Amniotic epithelial cell (primary cell): Measurements from ENCODE around the gene TMEM52.
"Not testable (repeated sequence)": the region's sequence is repeated elsewhere in the genome, so short reads cannot be mapped to it uniquely, and the experiment has no call there.

Experiments
- DNase-seq: peaks from one replicate; pipeline ENCODE4 v3.0.0-alpha.2; 2010; ENCODE audit warnings: low read depth

Gene TMEM52

DNA sequence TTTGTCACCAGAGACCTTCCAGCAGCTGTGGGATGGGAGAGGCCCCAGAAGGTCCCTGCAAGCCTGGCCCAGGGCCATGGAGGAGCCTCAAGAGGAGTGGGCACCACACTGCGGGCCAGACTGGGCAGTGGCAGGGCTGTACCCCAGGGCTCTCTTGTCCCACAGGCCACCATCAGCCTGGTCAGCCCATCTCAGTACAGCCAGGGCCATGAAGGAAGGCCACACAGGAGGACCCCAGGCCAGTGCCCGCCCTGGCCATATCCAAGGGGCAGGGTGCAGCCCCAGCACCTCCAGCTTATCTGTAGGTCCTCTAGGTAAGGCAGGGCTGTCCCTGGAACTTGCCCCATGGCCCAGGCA lies 25.1 kb downstream of the TMEM52 start:
- DNase-seq = no peak

DNA sequence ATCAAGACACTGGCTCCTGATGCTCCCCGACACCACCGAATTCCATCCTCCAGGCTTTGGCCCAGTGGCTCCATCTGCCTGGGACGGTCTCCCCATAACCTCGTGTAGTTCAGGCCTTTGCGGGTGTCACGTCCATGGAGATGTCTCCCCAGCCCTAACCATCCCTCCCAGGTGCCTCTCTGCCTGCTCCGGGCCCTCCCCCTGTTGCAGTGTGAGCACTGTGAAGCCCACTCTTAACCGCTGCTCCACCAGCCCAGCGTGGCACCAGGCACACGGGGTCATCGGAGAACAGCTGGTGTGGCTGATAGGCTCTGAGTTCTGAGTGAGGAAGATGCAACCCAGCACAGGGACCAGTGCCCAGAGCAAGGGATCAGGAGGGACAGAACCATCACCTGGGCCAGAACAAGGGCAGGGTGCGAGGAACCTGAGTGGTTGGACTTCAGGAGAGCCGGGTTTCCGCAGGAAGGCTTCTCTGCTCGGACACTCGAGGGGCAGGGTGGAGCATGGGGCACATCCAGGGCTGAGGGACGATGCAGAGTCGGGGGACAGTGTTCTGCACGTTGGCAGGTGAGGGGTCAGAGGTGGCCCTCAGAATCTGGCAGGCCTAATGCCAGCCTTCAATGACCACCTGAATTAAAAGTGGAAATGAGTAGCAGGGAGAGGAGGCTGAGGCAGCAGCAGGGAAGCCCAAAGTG lies 25.6 kb downstream of the TMEM52 start:
- DNase-seq = no peak

DNA sequence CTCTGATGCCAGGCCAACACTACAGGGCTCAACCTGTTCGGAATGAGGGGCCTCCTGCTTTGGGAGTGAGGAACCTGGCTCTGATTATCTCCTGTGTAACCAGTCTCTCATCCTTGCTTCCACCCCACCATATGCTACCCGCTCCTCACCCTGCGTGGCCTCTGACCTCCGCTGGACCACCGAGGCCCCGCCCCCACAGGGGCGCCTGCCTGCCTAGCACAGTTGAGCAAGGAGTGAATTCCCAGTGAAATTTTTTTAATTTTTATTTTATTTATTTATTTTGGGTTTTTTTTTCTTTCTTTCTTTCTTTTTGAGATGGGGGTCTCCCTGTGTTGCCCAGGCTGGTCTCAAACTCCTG lies 26.3 kb downstream of the TMEM52 start:
- no peak for DNase-seq

DNA sequence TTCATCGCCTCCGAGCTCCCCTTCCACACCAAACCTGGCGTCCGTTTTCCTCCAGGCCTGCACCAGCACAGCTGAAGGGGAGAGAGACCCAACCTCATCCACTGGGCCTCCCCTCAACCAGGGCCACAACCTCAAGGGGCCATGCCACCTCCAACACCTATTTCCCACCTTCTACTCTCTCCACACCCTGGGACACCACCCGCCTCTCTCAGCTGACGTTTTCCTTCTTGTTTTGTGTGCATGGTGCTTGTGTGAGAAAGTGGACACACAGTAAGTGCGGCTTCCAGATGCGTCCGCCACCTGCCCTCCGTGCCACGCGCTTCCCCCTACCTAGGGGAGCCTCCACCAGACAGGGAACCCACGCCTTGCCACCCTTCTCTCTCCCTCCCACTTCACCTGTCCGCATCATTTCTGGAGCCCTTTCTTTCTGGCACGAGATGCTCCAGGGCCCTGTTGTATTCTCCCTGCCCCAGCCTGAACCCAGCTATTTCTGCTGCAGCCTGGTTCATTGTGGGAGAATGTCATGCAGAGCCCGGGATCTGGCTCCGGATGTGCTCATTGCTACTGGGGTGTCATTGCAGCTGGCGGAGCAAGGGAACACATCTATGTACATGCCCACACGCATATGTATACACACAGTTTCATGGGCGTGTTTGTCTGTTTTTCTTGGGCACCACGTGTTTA lies 26.9 kb downstream of the TMEM52 start:
- no peak for DNase-seq

DNA sequence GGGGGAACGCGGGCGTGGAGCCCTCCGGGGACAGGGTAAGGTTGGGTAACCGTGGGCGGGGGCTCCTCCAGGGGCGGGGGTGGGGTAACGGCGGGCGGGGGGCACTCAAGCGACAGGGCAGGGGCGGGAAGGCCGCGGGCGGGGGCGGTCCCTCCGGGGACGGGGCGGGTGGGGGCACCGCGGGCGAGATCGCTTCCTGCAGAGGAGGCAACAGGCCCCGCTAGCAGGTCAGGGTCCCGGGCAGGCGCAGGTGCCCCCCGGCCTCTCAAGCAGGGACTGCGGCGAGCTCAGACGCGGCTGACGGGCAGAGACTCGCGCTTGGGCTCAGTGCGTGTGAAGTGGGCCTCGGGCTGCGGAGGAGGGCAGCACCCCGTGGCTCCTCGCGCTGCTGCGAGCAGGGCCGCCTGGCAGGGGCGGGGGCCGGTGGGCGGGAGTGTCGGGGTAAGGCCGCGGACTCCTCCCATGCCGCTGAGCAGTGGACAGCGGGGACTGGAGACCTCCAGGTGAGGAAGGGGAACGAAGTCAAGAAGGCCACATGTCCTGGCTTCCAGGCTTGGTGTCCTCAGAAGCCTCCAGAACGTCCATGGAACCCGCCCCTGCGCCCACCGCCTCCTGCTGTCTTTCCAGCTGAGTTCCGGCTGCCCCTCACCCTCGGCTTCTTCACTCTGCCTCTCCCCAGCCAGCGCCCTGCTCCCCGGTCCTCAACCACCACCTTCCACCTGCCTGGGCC lies 27.6 kb downstream of the TMEM52 start:
- DNase-seq = peak; percentile 46

DNA sequence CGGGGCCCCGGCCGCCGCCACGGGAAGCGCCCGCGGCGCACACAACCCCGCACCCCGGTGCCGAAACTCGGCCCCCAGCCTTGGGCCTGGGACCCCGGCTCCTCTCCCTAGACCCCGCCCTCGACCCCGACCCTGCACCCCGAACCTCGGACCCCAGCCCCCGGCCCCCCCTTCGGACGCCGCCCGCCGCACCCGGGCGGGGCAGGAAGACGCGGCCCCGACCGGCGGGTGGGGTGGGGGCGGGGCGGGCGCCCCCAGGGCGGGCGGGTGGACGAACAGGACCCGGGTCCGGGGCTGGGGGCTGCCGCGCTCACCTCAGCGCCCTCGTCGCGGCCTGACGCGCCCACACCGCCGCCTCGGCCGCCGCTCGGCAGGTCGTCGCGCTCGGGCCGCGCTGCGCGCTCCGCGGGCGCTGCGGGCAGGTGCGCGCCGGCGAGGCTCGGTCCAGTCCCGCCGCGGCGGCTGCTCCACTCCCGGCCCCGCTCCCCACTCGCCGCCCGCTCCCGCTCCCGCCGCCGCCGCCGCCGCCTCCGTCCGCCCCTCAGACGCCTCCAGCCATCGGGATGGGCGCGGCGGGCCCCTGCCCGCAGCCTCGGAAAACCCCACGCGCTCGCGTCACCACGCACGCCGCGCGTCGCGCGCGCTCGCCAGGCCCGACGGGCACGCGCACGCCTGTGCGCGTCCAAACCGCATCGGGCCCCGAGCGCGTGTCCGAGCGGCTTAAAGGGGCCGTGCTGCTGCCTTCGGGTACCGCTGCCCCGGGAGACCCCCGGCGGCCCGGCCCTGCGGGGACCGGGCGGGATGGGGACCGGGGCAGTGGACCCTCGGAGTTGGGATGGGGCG lies 28.4 kb downstream of the TMEM52 start, which contains the start of gene GNB1:
GNB1 (minus strand) TSS at position 582 of the 843 bp plus-strand sequence. CDS start 65,634 bp downstream, outside the sequence.
- peak; percentile 83 for DNase-seq

DNA sequence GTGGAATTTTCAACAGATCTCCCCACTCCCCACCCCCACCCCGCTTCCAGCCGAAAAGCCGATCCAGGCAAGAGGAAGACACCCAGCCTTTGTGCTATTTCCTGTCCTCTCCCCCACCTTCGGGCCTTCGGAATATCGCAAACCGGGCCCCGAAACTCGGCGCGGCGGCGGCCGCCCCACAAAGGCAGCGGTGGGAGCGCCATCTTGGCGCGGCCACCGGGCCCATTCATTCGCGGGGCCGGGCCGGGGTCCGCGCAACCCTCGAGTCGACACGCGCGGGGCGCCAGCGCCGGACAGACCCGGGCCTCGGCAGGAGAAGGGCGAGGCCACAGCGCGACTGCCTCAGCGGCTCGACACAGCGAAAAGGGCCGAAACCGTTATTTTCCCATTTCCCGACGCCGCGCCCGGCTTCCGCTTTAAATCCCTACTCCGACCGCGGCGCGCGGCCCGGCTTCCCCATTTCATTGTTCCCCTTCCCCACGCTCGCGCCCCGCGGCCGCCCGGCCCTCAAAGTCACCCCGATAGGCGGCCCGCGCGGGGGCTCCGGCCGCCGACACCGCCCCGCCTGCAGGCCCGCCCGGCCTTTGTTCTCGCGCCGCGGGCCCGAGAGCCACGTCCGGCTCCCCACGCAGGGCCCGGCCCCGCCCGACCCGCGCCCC lies 29.1 kb downstream of the TMEM52 start:
- peak; percentile 50 for DNase-seq

DNA sequence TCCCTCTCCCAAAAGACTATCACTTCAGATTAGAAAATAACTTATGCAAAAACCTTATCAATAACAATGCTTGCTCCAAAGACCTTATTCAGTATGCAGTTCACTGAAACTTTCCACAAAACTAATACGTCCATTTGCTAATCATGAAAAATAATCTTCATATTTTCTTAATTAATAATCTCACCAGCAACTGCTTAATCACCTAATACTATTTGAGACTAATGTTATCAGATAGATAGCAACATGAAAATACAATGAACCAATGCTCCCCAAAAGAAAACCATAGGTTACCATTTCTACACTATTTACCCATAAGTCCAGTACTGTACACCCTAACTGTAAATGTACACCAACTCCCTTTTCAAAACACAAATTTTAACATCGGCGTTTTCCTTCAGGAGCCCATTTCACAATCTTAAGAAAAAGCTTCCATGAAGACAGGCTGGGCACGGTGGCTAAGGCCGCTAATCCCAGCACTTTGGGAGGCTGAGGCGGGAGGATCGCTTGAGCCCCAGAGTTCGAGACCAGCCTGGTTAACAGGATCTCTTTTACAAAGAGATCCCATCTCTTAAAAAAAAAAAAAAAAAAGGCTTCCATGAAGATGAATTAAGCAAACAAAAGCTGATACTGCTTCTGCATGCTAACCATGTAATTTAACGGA lies 29.9 kb downstream of the TMEM52 start:
- peak; percentile 16 for DNase-seq

DNA sequence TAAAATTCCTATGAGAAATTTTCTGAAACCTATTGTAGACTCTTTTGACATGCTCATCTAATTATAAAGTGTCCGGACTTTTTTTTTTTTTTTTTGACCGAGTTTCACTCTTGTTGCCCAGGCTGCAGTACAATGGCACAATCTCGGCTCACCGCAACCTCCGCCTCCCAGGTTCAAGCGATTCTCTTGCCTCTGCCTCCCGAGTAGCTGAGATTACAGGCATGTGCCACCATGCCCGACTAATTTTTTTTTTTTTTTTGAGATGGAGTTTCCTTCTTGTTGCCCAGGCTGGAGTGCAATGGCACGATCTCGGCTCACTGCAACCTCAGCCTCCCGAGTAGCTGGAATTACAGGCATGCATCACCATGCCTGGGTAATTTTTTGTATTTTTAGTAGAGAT lies 35.2 kb downstream of the TMEM52 start:
- not testable (repeated sequence) for DNase-seq

DNA sequence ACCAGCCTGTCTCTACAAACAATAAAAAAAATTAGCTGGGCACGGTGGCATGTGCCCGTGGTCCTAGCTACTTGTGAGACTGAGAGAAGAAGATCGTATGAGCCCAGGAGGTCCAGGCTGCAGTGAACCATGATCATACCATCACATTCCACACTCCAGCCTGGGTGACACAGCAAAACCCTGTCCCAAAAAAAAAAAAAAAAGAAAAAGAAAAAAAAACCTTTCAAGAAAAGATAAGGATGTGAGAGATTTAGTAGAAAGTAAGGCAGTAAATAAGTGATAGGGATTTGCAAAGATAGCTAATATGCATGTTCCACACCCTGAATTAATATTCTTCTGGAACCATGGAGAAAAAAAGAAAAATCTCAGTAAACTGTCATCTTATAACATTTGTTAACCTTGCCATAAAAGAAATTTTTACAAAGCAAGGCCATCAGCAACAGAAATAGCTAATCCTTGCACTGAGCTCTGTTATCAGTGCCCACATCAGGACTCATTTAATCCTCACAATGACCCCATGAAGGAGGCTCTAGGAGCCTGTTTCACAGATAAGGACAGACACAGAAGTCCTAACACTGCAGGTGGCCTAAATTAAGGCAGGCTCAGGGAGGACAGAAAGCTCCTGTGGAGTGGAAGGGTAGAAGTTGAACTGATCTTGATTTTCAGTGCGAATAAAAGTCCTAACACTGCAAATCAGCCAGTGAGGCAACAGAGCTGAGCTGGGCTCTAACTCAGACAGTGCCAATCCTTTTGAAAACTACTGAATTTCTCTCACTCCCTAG lies 35.8 kb downstream of the TMEM52 start:
- DNase-seq = no peak

GRCh38 chr1:1881727-1882126 lies 37.4 kb downstream of the TMEM52 start:
- no peak for DNase-seq

- DNase-seq = no peak
These were observed 38.3 kb downstream of the TMEM52 start for GRCh38 chr1:1880617-1881312.

- no peak for DNase-seq
These were observed 39.1 kb downstream of the TMEM52 start for GRCh38 chr1:1879942-1880341.

DNA sequence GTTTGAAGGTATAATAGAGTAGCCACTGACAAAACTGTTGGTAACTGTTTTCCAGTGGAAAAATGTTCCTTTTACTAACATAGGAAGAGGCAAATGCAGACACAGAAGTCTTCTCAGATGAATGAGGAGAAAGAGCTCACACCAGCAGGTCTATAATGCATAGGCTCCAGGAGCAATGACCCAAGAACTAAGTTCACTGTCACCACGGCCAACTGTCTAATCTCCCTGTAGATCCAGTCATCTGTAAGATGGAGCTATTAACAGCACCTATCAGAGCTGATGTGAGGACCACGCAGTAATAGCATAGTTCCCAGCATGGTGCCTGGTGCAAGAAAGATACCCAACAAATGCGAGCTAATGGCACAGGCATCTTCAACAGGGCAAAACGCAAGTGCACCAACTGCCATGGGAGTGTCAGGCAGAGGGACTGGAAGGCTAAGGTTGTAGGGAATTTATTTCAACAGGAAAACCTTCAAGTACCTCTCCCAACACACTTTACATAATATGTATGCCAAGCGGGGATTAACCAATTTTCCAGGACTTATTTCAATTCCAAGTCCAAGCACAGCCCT lies 41.1 kb downstream of the TMEM52 start:
- no peak for DNase-seq

DNA sequence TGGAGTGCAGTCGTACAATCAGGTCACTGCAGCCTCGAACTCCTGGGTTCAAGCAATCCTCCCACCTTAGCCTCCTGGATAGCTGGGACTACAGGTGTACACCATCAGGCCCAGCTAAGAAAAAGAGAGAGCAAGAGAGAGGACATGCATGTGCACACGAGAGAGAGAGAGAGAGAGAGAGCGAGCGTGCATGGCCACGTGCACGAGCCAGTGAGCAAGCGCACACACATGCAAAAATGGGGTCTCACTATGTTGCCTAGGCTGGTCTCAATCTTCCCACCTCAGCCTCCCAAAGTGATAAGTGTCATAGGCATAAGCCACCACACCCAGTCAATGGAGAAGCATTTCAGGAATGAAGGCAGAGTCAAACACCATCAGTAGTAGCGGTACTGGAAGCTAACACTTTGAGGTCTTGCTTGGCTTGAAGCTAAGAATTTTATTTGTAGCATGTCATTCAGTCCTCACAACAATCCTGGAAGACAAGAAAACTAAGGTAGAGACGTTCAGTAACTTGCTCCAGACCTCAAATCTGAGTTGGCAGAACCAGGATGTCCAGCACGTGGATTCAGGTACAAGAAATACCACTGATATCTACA lies 42.6 kb downstream of the TMEM52 start:
- DNase-seq = peak; percentile 30

DNA sequence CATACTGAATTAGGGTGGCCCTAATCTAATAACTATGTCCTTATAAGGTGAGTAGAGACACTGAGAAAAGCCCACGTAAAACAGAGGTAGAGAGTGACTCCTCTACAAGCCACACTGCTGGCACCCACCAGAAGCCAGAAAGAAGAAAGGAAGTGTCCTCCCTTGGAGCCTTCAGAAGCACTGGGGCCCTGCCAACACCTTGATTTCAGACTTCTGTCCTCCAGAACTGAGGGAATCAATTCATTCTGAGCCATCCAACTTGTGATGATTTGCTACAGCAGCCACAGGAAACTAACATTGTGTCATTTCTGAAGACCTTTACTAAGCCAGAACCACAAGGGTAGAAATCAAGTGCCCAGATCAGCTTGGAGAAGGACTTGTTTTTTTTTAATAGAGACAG lies 43.1 kb downstream of the TMEM52 start:
- no peak for DNase-seq

GRCh38 chr1:1874901-1875300 lies 44.2 kb downstream of the TMEM52 start:
- no peak for DNase-seq

GRCh38 chr1:1873186-1873585 lies 45.9 kb downstream of the TMEM52 start:
- DNase-seq = no peak
